Epithelial cell of proximal tubule (primary cell): ENCODE measurements around the gene PTN. TPM values are rescaled to one million over a fixed set of nuclear protein-coding genes. Genes with fewer than 3 reads are reported as not detected.

Source experiments
- DNase-seq: peaks from one replicate; pipeline ENCODE4 v3.0.0-alpha.2; 2011; ENCODE audit warnings: low read depth
- H3K4me3 ChIP-seq: 2 replicates; pipeline ENCODE4 v1.5.1; 2011; ENCODE audit warnings: low read depth, mild to moderate bottlenecking, low read length
- CTCF ChIP-seq: conservative IDR thresholded peaks from 2 replicates; pipeline ENCODE4 v1.5.1; 2012; ENCODE audit warnings: low read depth, mild to moderate bottlenecking, low read length
- total RNA-seq: library from RNA; depleted of rRNA; stranded (reverse); fragments of >200 nt; gene quantifications from 2 replicates; pipeline ENCODE4 v1.2.3, GENCODE V29; 2015

The PTN gene
- total RNA-seq, 1 donor from 2014 or later, result 16.8 TPM

- no peak overlapping the region for H3K4me3 ChIP-seq
- TF ChIP-seq CTCF, result no peak
- DNase-seq, result no peak
Observed at GRCh38 chr7:137325927-137326326, 17.6 kb downstream of the PTN start.

- no peak overlapping the region for H3K4me3 ChIP-seq
- DNase-seq, result no peak
- no peak for TF ChIP-seq CTCF
Observed at GRCh38 chr7:137324796-137325696, 18.5 kb downstream of the PTN start.

GRCh38 chr7:137316648-137317353 lies 26.7 kb downstream of the PTN start:
- no peak for DNase-seq
- TF ChIP-seq CTCF, result no peak
- no peak overlapping the region for H3K4me3 ChIP-seq

- no peak for TF ChIP-seq CTCF
- DNase-seq, result no peak
- no peak overlapping the region for H3K4me3 ChIP-seq
Observed at GRCh38 chr7:137313201-137313600, 30.3 kb downstream of the PTN start.

- no peak overlapping the region for H3K4me3 ChIP-seq
- no peak for TF ChIP-seq CTCF
- no peak for DNase-seq
Observed at GRCh38 chr7:137306748-137307147, 36.8 kb downstream of the PTN start.

GRCh38 chr7:137305901-137306621 lies 37.5 kb downstream of the PTN start:
- no peak for DNase-seq
- no peak overlapping the region for H3K4me3 ChIP-seq
- no peak for TF ChIP-seq CTCF
